ENCODE results near the gene CDK6. TPM values are rescaled to one million over a fixed set of nuclear protein-coding genes. Genes with fewer than 3 reads are reported as not detected.
A peak's percentile ranks its signal among the peaks of the same experiment; 100 is the strongest.

The CDK6 gene
- total and polyA plus RNA-seq, 2 experiments from 2014 or later = 7.4 to 23.7 TPM

DNA sequence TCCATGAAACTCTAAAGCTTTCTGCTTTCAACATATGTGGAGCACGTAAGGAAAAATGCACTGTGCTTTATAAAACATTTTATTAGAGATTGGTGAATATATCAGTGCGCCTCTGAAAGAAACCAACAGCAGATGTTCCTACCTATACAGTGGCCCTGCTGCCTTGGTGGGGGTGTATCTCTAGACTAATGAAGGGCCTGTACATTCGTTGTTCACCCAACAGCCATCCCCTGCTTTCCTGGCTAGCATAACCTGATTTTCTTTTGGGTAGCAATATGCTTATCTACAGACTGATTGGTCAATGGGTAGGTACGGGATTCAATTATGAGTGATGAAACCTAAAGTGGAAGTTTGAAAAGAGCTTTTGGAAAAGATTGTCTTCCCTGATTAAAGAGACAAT is 126.5 kb downstream of the CDK6 start:
- Mint-ChIP-seq H3K36me3 (ENCODE audit: low read depth) (peaks cover 5% of the 10 kb centered on the region; the same call in 1 of the 3 replicates), H3K4me3 (no peak overlapping the region), H3K9me3 (peaks cover 2% of the 10 kb centered on the region; the same call in 1 of the 3 replicates), H3K4me1 (peaks cover 7% of the 10 kb centered on the region), H3K27me3 (ENCODE audit: insufficient read depth, low read depth, poor library complexity) (no peaks in the 10 kb centered on the region), H3K27ac (no peak overlapping the region)
- H3K9me2 ChIP-seq (ENCODE audit: insufficient read depth) = no peaks in the 10 kb centered on the region; the same call in 1 of the 2 replicates
- no peak for ATAC-seq
- H3K27me3 ChIP-seq (ENCODE audit: insufficient read depth) = no peaks in the 10 kb centered on the region
- H2AFZ ChIP-seq = no peak overlapping the region
- H3K36me3 ChIP-seq (ENCODE audit: insufficient read depth) = no peaks in the 10 kb centered on the region
- H3K79me2 ChIP-seq (replicated peaks; ENCODE audit: insufficient read depth) = no peaks in the 10 kb centered on the region
- TF ChIP-seq ZNF331 (CRISPR knock-in tag; IDR thresholded peaks at IDR 0.05; ENCODE audit: low read depth) = no peak
- TF ChIP-seq, protein P1, sequence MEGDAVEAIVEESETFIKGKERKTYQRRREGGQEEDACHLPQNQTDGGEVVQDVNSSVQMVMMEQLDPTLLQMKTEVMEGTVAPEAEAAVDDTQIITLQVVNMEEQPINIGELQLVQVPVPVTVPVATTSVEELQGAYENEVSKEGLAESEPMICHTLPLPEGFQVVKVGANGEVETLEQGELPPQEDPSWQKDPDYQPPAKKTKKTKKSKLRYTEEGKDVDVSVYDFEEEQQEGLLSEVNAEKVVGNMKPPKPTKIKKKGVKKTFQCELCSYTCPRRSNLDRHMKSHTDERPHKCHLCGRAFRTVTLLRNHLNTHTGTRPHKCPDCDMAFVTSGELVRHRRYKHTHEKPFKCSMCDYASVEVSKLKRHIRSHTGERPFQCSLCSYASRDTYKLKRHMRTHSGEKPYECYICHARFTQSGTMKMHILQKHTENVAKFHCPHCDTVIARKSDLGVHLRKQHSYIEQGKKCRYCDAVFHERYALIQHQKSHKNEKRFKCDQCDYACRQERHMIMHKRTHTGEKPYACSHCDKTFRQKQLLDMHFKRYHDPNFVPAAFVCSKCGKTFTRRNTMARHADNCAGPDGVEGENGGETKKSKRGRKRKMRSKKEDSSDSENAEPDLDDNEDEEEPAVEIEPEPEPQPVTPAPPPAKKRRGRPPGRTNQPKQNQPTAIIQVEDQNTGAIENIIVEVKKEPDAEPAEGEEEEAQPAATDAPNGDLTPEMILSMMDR (conservative IDR thresholded peaks at IDR 0.05; ENCODE audit: low read depth in 2 of 2) = no peak
- TF ChIP-seq, protein P2, sequence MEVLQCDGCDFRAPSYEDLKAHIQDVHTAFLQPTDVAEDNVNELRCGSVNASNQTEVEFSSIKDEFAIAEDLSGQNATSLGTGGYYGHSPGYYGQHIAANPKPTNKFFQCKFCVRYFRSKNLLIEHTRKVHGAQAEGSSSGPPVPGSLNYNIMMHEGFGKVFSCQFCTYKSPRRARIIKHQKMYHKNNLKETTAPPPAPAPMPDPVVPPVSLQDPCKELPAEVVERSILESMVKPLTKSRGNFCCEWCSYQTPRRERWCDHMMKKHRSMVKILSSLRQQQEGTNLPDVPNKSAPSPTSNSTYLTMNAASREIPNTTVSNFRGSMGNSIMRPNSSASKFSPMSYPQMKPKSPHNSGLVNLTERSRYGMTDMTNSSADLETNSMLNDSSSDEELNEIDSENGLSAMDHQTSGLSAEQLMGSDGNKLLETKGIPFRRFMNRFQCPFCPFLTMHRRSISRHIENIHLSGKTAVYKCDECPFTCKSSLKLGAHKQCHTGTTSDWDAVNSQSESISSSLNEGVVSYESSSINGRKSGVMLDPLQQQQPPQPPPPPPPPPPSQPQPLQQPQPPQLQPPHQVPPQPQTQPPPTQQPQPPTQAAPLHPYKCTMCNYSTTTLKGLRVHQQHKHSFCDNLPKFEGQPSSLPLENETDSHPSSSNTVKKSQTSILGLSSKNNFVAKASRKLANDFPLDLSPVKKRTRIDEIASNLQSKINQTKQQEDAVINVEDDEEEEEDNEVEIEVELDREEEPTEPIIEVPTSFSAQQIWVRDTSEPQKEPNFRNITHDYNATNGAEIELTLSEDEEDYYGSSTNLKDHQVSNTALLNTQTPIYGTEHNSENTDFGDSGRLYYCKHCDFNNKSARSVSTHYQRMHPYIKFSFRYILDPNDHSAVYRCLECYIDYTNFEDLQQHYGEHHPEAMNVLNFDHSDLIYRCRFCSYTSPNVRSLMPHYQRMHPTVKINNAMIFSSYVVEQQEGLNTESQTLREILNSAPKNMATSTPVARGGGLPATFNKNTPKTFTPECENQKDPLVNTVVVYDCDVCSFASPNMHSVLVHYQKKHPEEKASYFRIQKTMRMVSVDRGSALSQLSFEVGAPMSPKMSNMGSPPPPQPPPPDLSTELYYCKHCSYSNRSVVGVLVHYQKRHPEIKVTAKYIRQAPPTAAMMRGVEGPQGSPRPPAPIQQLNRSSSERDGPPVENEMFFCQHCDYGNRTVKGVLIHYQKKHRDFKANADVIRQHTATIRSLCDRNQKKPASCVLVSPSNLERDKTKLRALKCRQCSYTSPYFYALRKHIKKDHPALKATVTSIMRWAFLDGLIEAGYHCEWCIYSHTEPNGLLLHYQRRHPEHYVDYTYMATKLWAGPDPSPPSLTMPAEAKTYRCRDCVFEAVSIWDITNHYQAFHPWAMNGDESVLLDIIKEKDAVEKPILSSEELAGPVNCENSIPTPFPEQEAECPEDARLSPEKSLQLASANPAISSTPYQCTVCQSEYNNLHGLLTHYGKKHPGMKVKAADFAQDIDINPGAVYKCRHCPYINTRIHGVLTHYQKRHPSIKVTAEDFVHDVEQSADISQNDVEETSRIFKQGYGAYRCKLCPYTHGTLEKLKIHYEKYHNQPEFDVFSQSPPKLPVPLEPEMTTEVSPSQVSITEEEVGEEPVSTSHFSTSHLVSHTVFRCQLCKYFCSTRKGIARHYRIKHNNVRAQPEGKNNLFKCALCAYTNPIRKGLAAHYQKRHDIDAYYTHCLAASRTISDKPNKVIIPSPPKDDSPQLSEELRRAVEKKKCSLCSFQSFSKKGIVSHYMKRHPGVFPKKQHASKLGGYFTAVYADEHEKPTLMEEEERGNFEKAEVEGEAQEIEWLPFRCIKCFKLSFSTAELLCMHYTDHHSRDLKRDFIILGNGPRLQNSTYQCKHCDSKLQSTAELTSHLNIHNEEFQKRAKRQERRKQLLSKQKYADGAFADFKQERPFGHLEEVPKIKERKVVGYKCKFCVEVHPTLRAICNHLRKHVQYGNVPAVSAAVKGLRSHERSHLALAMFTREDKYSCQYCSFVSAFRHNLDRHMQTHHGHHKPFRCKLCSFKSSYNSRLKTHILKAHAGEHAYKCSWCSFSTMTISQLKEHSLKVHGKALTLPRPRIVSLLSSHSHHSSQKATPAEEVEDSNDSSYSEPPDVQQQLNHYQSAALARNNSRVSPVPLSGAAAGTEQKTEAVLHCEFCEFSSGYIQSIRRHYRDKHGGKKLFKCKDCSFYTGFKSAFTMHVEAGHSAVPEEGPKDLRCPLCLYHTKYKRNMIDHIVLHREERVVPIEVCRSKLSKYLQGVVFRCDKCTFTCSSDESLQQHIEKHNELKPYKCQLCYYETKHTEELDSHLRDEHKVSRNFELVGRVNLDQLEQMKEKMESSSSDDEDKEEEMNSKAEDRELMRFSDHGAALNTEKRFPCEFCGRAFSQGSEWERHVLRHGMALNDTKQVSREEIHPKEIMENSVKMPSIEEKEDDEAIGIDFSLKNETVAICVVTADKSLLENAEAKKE (CRISPR knock-in tag; IDR thresholded peaks at IDR 0.05) = no peak
- no peak overlapping the region for H3K4me2 ChIP-seq
- DNase-seq (ENCODE audit: low spot score) = no peak
- peaks cover 4% of the 10 kb centered on the region; the same call in 1 of the 2 replicates for H3K4me1 ChIP-seq (ENCODE audit: insufficient read depth)
- H3K27ac ChIP-seq (ENCODE audit: low read depth) = no peak overlapping the region
- H3K4me3 ChIP-seq = no peak overlapping the region
- no peaks in the 10 kb centered on the region for H4K20me1 ChIP-seq (replicated peaks; ENCODE audit: insufficient read depth)
- no peaks in the 10 kb centered on the region for H3F3A ChIP-seq (replicated peaks; ENCODE audit: low read depth)

DNA sequence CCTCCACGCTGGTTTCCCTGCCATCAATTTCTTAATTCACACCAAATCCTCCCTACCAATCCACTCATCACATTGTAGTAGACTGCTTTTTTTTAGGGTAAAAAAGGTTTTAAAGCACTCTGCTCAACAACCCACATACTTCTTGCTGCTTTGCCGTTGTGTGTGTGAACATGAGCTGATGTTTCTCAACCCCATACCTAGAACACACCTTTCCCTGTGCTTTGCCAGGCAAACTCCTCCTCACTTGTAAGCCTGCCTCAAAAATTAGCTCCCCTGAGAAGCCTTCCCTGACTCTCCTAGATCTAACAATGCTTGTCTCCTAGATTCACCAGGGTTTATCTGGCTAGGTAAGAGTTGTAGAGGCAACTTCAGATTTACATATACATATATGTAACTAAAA is 127.2 kb downstream of the CDK6 start:
- Histone ChIP-seq H3K9me2 (ENCODE audit: insufficient read depth) (no peaks in the 10 kb centered on the region; the same call in 1 of the 2 replicates), H2AFZ (no peak overlapping the region), H3K27me3 (ENCODE audit: insufficient read depth) (no peaks in the 10 kb centered on the region), H3K36me3 (ENCODE audit: insufficient read depth) (no peaks in the 10 kb centered on the region), H3F3A (replicated peaks; ENCODE audit: low read depth) (no peaks in the 10 kb centered on the region), H3K4me2 (no peak overlapping the region), H3K4me3 (no peak overlapping the region), H3K4me1 (ENCODE audit: insufficient read depth) (peaks cover 4% of the 10 kb centered on the region; the same call in 1 of the 2 replicates), H4K20me1 (replicated peaks; ENCODE audit: insufficient read depth) (no peaks in the 10 kb centered on the region), H3K79me2 (replicated peaks; ENCODE audit: insufficient read depth) (no peaks in the 10 kb centered on the region), H3K27ac (ENCODE audit: low read depth) (no peak overlapping the region)
- Mint-ChIP-seq H3K4me3 (no peak overlapping the region), H3K9me3 (peaks cover 3% of the 10 kb centered on the region; the same call in 1 of the 3 replicates), H3K27me3 (ENCODE audit: insufficient read depth, low read depth, poor library complexity) (no peaks in the 10 kb centered on the region), H3K27ac (peak overlapping the region; percentile 28; the same call in 1 of the 2 replicates), H3K36me3 (ENCODE audit: low read depth) (peaks cover 7% of the 10 kb centered on the region; the same call in 1 of the 3 replicates), H3K4me1 (peaks cover 7% of the 10 kb centered on the region)
- peak; percentile 36; the same call in 1 of the 3 replicates for ATAC-seq
- DNase-seq (ENCODE audit: low spot score) = peak; percentile 17
- TF ChIP-seq, protein P3, sequence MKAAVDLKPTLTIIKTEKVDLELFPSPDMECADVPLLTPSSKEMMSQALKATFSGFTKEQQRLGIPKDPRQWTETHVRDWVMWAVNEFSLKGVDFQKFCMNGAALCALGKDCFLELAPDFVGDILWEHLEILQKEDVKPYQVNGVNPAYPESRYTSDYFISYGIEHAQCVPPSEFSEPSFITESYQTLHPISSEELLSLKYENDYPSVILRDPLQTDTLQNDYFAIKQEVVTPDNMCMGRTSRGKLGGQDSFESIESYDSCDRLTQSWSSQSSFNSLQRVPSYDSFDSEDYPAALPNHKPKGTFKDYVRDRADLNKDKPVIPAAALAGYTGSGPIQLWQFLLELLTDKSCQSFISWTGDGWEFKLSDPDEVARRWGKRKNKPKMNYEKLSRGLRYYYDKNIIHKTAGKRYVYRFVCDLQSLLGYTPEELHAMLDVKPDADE (IDR thresholded peaks at IDR 0.05) = no peak
- TF ChIP-seq, protein P4, sequence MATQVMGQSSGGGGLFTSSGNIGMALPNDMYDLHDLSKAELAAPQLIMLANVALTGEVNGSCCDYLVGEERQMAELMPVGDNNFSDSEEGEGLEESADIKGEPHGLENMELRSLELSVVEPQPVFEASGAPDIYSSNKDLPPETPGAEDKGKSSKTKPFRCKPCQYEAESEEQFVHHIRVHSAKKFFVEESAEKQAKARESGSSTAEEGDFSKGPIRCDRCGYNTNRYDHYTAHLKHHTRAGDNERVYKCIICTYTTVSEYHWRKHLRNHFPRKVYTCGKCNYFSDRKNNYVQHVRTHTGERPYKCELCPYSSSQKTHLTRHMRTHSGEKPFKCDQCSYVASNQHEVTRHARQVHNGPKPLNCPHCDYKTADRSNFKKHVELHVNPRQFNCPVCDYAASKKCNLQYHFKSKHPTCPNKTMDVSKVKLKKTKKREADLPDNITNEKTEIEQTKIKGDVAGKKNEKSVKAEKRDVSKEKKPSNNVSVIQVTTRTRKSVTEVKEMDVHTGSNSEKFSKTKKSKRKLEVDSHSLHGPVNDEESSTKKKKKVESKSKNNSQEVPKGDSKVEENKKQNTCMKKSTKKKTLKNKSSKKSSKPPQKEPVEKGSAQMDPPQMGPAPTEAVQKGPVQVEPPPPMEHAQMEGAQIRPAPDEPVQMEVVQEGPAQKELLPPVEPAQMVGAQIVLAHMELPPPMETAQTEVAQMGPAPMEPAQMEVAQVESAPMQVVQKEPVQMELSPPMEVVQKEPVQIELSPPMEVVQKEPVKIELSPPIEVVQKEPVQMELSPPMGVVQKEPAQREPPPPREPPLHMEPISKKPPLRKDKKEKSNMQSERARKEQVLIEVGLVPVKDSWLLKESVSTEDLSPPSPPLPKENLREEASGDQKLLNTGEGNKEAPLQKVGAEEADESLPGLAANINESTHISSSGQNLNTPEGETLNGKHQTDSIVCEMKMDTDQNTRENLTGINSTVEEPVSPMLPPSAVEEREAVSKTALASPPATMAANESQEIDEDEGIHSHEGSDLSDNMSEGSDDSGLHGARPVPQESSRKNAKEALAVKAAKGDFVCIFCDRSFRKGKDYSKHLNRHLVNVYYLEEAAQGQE (IDR thresholded peaks at IDR 0.05; ENCODE audit: unreplicated experiment) = no peak
- TF ChIP-seq ZNF331 (CRISPR knock-in tag; IDR thresholded peaks at IDR 0.05; ENCODE audit: low read depth) (no peak), STAT1 (IDR thresholded peaks at IDR 0.05; ENCODE audit: unreplicated experiment) (no peak), NANOG (IDR thresholded peaks at IDR 0.05; ENCODE audit: borderline replicate concordance) (no peak), CREB1 (CRISPR knock-in tag; IDR thresholded peaks at IDR 0.05; ENCODE audit: low read depth) (no peak)
